Sigmoid colon (tissue), 7 donors: ENCODE data around the gene ZNF735. TPM values are rescaled to one million over a fixed set of nuclear protein-coding genes. Genes with fewer than 3 reads are reported as not detected.

ENCODE experiments used
- DNase-seq: peaks from one replicate; pipeline ENCODE4 v3.0.0-alpha.2; 2019
- H3K27ac ChIP-seq, 4 donors: fragments of 200-600 bp; sonication (generic); one replicate each; pipeline ENCODE4 v1.5.1; 2016 to 2019; ENCODE audit warnings: mild to moderate bottlenecking in 1 of 4
- H3K27me3 ChIP-seq, 3 donors: fragments of 200-600 bp; sonication (generic); one replicate each; pipeline ENCODE4 v1.5.1; 2019; ENCODE audit warnings: mild to moderate bottlenecking in 1 of 3
- H3K36me3 ChIP-seq, 4 donors: fragments of 200-600 bp; sonication (generic); one replicate each; pipeline ENCODE4 v1.5.1; 2016 to 2019
- H3K4me1 ChIP-seq, 4 donors: fragments of 200-600 bp; sonication (generic); one replicate each; pipeline ENCODE4 v1.5.1; 2017 to 2019
- H3K4me3 ChIP-seq, 4 donors: fragments of 200-600 bp; sonication (generic); one replicate each; pipeline ENCODE4 v1.5.1; 2017 to 2019; ENCODE audit warnings: mild to moderate bottlenecking in 2 of 4, moderate library complexity in 1 of 4
- H3K9me3 ChIP-seq, 4 donors: fragments of 200-600 bp in 3 of 4; sonication (generic) in 3 of 4; one replicate each; pipeline versions ENCODE4 v1.5.1 to v1.6.1; 2013 to 2019
- CTCF ChIP-seq, 4 experiments: fragments of 450-650 bp in 3 of 4; fragments of 200-600 bp in 1 of 4; IDR thresholded peaks; one replicate each; pipeline ENCODE4 v1.5.1; 2016 to 2019; ENCODE audit warnings: antibody characterized with exemption in 4 of 4, mild to moderate bottlenecking in 3 of 4, moderate library complexity in 2 of 4
- EP300 ChIP-seq, 4 donors: sonication (generic); formaldehyde crosslinking; IDR thresholded peaks; one replicate each; pipeline ENCODE4 v1.6.1; 2017; ENCODE audit warnings: antibody characterized with exemption in 4 of 4
- POLR2A ChIP-seq, 2 donors: fragments of 450-650 bp; IDR thresholded peaks; one replicate each; pipeline ENCODE4 v1.6.1; 2016; ENCODE audit warnings: antibody characterized with exemption in 2 of 2, mild to moderate bottlenecking in 2 of 2, moderate library complexity in 2 of 2
- POLR2AphosphoS5 ChIP-seq, 4 donors: sonication (generic); formaldehyde crosslinking; IDR thresholded peaks; one replicate each; pipeline ENCODE4 v1.6.1; 2017; ENCODE audit warnings: antibody characterized with exemption in 4 of 4
- WGBS, 2 donors: extraction: QIAGEN DNeasy Blood & Tissue Kit; methylation state at CpG; one replicate each; pipeline ENCODE4 v1.1.7; 2013; 5-methylcytosine and 5-hydroxymethylcytosine counted together
- intact Hi-C: fragments of 100-400 bp; cut with DNase I; formaldehyde crosslinking; loops from one replicate; pipeline ENCODE4 v1.15.1; 2023
- polyA plus RNA-seq, 3 donors: library from polyadenylated mRNA; stranded (reverse); fragments of 200-250 nt; gene quantifications; one replicate each; pipeline ENCODE4 v1.2.3, GENCODE V29; 2013
- total RNA-seq, 4 donors: library from RNA; depleted of rRNA; stranded (reverse); fragments of >200 nt; gene quantifications; one replicate each; pipeline ENCODE4 v1.1.0, GENCODE V29; 2016
- donor health status: healthy with polysubstance abuse.
- donor health status: Bipolar disorder and iron deficiency.
- donor health status: healthy.

The ZNF735 gene
- total and polyA plus RNA-seq, 7 donors, result not detected

GRCh38 chr7:64181586-64181985 lies 25.4 kb upstream of the ZNF735 start:
- WGBS, 2 donors, result 49 to 78% methylated on average over 46 of the region's 46 CpGs
- Histone ChIP-seq H3K4me3 (peak overlapping the region in 1 of 4 donors; percentile 10), H3K4me1 (peaks cover 0 to 14% (median 3%) of the 10 kb centered on the region in 4 donors), H3K36me3 (no peaks in the 10 kb centered on the region), H3K9me3 (peaks cover 0 to 7% (median 0%) of the 10 kb centered on the region in 4 donors), H3K27ac (no peak overlapping the region), H3K27me3 (peaks cover 6 to 36% (median 18%) of the 10 kb centered on the region in 3 donors)
- intact Hi-C loops, result no loop called here
- TF ChIP-seq POLR2A (IDR thresholded peaks at IDR 0.05) (no peak), POLR2AphosphoS5 (IDR thresholded peaks at IDR 0.05) (no peak), CTCF (IDR thresholded peaks at IDR 0.05) (no peak), EP300 (IDR thresholded peaks at IDR 0.05) (no peak)
- no peak for DNase-seq

DNA sequence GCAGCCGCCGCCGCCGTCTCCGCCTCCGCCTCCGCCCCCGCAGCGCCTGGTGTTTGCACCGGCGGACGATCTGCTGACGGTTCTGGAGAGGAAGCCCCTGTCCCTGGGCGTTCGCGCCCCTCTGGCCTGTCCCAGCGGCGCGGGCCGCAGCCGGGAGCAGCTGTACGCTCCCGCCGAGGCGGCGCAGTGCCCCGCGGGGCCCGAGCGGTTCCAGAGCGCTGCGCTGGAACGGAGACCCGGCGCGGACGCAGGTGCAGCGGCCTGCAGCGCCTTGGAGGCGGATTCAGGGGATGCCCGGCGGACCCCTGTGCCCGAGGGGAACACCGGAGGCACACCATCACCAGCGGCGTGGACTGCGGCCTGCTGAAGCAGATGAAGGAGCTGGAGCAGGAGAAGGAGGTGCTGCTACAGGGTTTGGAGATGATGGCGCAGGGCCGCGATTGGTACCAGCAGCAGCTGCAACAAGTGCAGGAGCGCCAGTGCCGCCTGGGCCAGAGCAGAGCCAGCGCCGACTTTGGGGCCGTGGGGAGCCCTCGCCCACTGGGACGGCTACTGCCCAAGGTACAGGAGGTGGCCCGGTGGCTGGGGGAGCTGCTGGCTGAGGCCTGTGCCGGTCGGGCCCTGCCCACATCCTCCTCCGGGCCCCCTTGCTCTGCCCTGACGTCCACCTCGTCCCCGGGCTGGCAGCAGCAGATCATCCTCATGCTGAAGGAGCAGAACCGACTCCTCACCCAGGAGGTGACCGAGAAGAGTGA lies 24.8 kb upstream of the ZNF735 start:
- H3K9me3 ChIP-seq, result peaks cover 0 to 7% (median 0%) of the 10 kb centered on the region in 4 donors
- H3K4me3 ChIP-seq, result peak overlapping the region in 1 of 4 donors; percentile 10
- TF ChIP-seq EP300 (IDR thresholded peaks at IDR 0.05) (no peak), CTCF (IDR thresholded peaks at IDR 0.05) (no peak)
- no peaks in the 10 kb centered on the region for H3K36me3 ChIP-seq
- intact Hi-C loops, result no loop called here
- DNase-seq, result no peak
- peaks cover 6 to 36% (median 18%) of the 10 kb centered on the region in 3 donors for H3K27me3 ChIP-seq
- H3K4me1 ChIP-seq, result peaks cover 0 to 14% (median 3%) of the 10 kb centered on the region in 4 donors
- WGBS, 2 donors, result 48 to 72% methylated on average over 66 of the region's 66 CpGs
- H3K27ac ChIP-seq, result no peak overlapping the region

- Histone ChIP-seq H3K36me3 (no peaks in the 10 kb centered on the region), H3K4me3 (no peak overlapping the region), H3K4me1 (peaks cover 0 to 14% (median 3%) of the 10 kb centered on the region in 4 donors), H3K27me3 (peaks cover 6 to 32% (median 18%) of the 10 kb centered on the region in 3 donors), H3K9me3 (peaks cover 0 to 13% (median 0%) of the 10 kb centered on the region in 4 donors), H3K27ac (no peak overlapping the region)
- intact Hi-C loops, result loop anchor here (1.0 kb wide), 1 partner anchor 436 kb away; no protein-coding TSS in a partner anchor
- TF ChIP-seq POLR2A (IDR thresholded peaks at IDR 0.05) (no peak), POLR2AphosphoS5 (IDR thresholded peaks at IDR 0.05) (no peak), CTCF (IDR thresholded peaks at IDR 0.05) (peak; percentile 48 to 88 (median 74)), EP300 (IDR thresholded peaks at IDR 0.05) (no peak)
- 31 to 50% methylated on average over 31 of the region's 31 CpGs for WGBS, 2 donors
- DNase-seq, result no peak
These were observed 23.8 kb upstream of the ZNF735 start for GRCh38 chr7:64183126-64183742.

GRCh38 chr7:64183827-64184372 lies 23.1 kb upstream of the ZNF735 start:
- Histone ChIP-seq H3K27ac (no peak overlapping the region), H3K27me3 (peaks cover 6 to 32% (median 18%) of the 10 kb centered on the region in 3 donors), H3K4me1 (peaks cover 0 to 14% (median 3%) of the 10 kb centered on the region in 4 donors), H3K36me3 (no peaks in the 10 kb centered on the region), H3K9me3 (peaks cover 0 to 13% (median 0%) of the 10 kb centered on the region in 4 donors), H3K4me3 (no peak overlapping the region)
- intact Hi-C loops, result loop anchor here (1.0 kb wide), 1 partner anchor 435 kb away; no protein-coding TSS in a partner anchor
- DNase-seq, result no peak
- WGBS, 2 donors, result 95 to 97% methylated on average over 13 of the region's 13 CpGs
- TF ChIP-seq EP300 (IDR thresholded peaks at IDR 0.05) (no peak), POLR2AphosphoS5 (IDR thresholded peaks at IDR 0.05) (no peak), POLR2A (IDR thresholded peaks at IDR 0.05) (no peak), CTCF (IDR thresholded peaks at IDR 0.05) (no peak)
